ENCODE data around the gene SLC29A4.
"Not testable (repeated sequence)": the region's sequence is repeated elsewhere in the genome, so short reads cannot be mapped to it uniquely, and the experiment has no call there.

SLC29A4 gene

DNA sequence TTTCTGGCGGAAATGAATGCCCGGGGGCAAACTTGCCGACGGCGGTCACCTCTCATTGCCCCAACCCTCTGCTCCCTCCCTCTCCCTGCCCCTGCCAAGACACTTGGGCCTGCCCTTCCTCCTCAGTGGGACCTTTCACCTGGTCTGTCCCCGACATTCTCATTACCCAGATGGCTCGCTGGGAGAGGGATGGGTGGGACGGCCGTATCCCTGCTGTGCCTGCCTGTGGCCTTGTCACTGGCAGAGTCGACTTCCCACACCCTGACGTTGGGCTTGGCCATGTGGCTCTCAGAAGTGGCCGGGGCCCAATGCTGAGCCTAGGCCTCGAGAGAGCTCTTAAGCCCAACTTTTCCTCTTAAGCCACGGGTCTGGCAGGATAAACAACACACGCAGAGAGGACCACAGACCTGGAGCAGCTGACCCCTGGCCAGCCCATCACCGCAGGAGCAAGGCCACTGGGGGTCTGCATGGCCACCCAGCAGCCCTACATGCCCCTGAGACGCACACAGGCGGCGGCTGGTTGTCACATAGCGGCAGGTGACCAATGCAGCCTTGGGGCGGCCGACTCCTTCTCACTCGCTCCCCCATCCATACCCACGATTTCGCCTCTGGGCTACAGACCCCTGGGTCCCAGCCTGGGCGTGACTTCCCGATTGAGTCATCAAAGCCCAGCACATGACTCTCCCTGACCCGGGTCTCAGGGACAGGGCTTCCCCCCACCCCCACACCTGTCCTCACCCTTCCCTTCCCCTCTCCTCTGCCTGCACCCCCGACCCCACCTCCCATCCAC lies 40.1 kb downstream of the SLC29A4 start:
- DNase-seq (ENCODE audit: low read depth, low spot score) = no peak

DNA sequence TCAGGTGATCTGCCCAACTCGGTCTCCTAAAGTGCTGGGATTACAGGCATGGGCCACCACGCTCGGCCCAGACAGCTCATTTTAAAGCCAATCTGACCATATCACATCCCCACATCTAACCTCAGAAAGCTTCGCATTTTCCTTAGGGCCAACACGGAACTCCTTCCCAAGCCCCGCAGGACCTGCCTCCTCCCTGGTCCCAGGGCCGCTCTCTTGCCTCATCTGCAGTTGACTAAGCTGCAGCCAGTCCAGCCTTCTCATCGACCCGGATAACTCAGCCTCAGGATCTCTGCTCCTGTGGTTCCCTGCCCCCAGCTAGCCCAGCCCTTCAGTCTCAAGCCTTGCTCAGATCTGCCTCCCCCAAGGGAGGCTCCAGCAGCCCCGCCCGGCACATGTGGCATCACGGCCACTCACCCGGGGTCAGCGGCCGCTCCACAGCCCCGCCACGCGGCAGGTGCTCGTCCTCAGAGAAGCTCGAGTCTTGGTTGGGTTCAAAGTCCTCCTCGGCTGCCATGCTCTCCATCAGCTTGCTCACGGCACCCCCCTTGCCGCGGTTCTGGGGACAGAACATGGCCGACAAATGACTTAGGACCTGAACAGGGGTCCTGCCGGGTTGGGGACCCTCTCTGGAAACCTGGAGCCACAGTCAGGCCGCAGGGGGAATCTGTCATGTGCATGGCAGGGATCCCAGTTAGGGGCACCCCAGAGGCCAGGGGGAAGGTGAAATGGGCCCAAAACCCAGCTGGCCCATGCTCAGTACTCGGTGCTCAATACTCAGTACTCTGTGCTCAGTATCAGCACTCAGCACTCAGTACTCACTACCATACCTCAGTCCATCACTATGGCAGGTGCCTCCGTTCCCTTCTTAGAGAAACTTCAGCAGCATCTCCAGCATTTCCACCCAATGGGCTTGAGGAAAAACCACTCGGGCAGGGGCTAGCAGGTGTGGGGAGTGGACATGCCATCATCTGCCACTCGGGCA lies 41.3 kb downstream of the SLC29A4 start:
- not testable (repeated sequence) for DNase-seq (ENCODE audit: low read depth, low spot score)

- DNase-seq (ENCODE audit: low read depth, low spot score) = no peak
Measured at GRCh38 chr7:5324961-5325360, 42.2 kb downstream of the SLC29A4 start.

GRCh38 chr7:5330288-5330687 lies 47.5 kb downstream of the SLC29A4 start:
- no peak for DNase-seq (ENCODE audit: low read depth, low spot score)

- no peak for DNase-seq (ENCODE audit: low read depth, low spot score)
Measured at GRCh38 chr7:5332579-5332978, 49.8 kb downstream of the SLC29A4 start.

DNA sequence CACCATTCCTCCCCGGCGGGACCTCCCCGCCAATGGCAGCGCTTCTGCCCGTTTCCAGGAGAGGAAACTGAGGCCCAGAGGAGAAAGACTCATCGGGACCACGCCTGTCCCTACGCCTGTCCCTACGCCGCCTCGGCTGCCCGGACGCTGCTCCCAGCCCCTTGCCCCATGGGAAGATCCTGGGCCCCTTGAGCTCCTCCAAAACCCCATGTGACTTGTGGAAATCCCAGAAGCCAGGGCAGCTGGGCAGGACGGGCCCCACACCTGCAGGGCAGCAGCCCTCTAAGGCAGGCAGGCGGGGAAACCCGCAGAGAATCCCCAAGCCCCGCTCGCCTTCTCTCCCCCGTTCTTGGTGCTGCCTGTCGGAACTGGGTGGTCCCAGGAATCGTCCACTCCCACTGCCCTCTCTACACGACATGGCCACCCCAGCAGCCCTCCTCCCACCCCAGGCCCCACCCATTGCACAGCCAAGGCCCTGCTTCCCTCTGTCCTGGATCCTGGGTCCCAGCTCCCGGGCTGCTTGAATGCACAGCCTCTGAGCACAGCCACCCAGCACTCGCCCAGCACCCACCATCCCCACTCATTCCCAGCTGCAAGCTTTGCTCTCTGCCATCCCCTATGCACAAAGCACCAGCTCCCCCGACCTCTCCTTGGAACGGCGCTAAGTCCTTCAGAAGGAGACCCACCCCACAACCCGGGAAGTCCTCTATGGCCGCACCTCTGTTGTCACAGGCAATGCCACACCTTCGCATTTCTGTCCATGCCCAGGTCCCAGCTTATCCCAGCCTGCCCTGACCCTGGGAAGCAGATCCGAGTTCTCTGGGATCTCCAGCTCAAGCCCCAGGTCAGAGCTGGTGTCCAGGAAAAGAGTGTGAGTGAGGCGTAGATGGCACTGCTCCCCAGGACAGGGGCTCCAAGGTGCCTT lies 50.6 kb downstream of the SLC29A4 start:
- no peak for DNase-seq (ENCODE audit: low read depth, low spot score)

- no peak for DNase-seq (ENCODE audit: low read depth, low spot score)
Measured at GRCh38 chr7:5334671-5335070, 51.9 kb downstream of the SLC29A4 start.

- no peak for DNase-seq (ENCODE audit: low read depth, low spot score)
Measured at GRCh38 chr7:5337047-5337446, 54.3 kb downstream of the SLC29A4 start.

DNA sequence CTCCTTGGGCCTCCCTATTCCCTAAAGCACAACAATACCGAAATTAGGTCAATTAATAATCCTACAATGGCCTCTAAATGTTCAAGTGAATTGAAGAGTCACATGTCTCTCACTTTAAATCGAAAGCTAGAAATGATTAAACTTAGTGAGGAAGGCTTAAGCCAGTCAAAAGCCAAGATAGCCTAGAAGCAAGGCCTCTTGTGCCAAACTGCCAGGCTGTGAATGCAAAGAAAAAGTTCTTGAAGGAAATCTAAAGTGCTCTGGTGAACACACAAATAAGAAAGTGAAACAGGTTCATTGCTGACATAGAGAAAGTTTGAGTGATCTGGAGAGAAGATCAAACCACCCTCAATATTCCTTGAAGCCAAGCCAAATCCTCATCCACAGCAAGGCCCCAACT lies 57.2 kb downstream of the SLC29A4 start:
- no peak for DNase-seq (ENCODE audit: low read depth, low spot score)

DNA sequence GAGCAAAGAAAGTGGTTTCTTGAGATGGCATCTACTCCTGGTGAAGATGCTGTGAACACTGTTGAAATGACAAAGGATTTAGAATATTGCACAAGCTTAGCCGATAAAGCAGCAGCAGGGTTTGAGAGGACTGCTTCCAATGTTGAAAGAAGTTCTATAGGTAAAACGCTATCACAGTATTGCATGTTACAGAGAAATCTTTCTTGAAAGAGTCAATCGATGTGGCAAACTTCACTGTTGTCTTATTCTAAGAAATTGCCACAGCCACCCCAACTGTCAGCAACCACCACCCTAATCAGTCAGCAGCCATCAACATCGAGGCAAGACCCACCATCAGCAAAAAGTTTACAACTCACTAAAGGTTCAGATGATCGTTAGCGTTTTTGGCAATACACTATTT lies 59.9 kb downstream of the SLC29A4 start:
- DNase-seq (ENCODE audit: low read depth, low spot score) = no peak

DNA sequence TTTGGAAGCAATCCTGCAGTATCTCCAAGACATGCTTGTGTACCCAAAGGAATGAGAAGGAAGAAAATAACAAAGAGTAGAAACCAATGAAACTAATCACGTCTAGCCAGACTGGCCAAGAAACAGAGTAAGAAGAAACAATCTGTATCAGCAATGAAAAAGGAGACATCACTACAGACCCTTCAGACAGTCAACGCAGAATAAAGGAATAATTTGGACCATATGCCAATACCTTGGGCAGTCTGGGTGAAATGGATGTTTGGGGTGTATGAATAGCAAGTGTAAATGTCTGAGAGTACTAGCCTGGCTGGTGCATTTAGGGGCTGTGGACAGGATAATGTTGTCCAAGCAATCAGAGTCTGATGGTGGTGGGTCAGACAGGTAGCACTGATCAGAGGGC lies 61.1 kb downstream of the SLC29A4 start:
- DNase-seq (ENCODE audit: low read depth, low spot score) = no peak

- no peak for DNase-seq (ENCODE audit: low read depth, low spot score)
Measured at GRCh38 chr7:5344342-5344741, 61.6 kb downstream of the SLC29A4 start.

DNA sequence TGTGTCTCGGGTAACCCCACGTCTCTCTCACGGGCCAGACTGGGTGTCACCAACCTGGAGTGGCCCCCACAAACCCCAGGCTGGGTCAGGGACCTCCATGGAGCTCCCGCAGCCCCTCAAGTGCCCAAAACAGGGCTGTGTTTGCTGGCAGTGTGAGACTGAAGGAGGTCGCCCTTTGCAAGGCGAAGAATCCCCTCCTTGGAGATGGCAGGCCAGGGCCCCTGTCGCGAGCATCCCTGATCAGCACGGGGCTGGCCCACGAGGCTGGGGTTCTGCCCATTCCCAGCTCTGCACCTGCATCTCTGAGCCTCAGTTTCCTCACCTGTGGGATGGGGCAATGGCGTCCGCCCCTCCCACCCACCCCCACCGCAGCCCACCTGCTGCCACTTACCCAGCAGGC lies 62.4 kb downstream of the SLC29A4 start:
- no peak for DNase-seq (ENCODE audit: low read depth, low spot score)

DNA sequence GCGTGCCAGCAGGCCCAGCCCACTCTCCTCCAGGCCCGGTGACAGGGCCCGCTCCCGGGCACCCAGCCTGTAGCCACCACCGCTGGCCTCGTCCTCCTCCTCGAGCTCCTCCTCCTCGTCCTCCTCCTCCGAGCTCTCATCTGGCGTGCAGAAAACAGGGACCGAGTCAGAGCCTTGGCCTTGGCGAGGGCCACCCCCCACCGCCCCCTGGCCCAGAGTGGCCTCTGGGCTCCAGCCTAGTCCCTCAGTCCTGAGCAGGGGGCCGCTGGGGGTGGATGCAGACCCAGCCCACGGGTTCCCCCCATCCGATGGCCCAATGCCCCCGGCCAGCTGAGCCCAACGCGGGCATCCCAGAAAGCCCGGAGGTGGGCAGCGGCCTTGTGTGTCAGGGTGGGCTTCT lies 62.9 kb downstream of the SLC29A4 start:
- no peak for DNase-seq (ENCODE audit: low read depth, low spot score)

GRCh38 chr7:5348134-5349004 lies 65.6 kb downstream of the SLC29A4 start:
- DNase-seq (ENCODE audit: low read depth, low spot score) = no peak

- DNase-seq (ENCODE audit: low read depth, low spot score) = no peak
Measured at GRCh38 chr7:5349005-5349380, 66.2 kb downstream of the SLC29A4 start.

DNA sequence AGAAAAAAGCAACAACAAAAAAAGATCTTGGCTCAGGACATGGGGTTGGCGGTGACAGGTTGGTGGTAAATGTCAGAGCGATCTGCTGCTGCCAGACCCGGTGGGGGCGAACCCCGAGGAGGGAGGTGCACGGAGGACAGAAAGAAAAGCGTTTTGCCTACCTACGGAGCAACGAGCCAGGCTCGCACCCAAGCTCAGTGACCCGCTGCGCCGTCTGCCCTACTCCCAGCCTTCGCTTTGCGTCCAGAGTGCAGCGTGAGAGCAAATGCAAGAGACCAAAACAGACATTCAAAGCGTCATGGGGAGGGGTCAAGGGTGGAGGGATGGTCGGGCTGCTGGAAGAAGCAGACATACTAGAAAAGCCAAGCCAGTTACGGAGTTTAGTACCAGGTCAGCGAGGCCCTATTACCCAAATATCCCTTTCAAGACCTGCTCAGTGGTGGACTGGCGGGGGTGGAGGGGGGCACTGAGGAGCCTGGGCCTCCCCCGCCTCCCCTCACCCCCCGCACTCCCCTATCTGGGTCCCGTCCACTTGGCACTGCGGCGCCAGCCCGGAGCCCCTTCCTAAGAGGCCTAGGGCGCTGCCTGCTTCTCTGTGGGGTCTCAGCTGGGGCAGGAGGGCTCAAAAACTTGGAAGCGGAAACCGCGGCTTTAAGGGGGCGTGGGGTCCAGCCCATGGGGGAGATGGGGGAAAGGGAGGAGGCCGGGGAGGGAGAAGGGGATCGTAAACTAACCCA lies 66.9 kb downstream of the SLC29A4 start:
- DNase-seq (ENCODE audit: low read depth, low spot score) = no peak

- no peak for DNase-seq (ENCODE audit: low read depth, low spot score)
Measured at GRCh38 chr7:5350174-5350463, 67.4 kb downstream of the SLC29A4 start.

DNA sequence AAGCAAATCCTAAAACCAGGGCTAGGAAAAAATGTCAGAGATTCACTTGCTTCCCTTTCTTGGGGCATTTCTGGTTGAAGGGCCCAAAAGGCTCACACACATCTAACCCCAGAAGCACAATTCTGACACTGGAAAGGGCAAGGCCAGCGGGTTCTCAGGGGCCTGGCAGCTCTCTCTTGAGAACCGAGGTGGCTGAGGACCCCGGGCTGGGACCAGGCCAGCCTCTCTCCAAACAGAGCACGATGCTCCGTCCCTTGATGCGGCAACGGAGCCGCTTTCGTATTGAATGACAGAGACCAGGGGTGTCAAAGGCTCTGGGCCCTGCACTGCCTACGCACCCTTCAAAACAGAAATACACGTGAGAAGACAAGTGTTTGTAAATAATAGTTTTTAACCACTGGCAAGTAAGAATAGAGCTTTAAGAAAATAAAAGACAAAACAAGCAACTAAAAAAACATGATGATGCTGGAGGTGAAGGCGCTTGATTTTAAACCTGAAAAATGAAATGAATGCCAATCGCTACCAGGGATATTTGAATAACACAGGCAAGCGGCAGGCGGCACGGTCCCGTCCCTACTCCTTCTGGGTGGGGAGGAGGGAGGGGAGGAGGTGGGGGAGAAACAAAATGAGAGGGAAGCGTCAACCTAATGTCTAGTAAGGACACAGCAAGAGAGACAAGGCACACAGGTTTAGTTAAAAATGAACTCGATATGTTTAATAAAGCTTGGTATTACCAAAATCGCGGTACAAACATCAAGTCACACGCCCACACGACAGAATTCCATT lies 68.0 kb downstream of the SLC29A4 start:
- DNase-seq (ENCODE audit: low read depth, low spot score) = no peak
